ENCODE results near the gene S100Z.

DNA sequence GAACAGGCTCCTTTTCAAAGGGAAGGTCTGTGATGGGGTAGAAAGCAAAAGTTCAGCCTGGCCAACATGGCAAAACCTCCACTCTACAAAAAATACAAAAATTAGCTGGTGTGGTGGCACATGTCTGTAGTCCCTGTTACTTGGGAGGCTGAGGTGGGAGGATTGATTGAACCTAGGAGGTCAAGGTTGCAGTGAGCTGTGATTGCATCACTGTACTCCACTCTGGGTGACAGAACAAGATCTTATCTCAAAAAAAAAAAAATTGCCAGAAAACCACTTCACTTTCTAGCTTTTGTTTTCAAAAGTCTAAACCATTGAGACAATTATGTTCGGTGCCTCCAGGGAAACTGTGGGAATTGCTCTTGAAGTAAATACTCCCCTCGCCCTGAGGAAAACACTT is 43.5 kb downstream of the S100Z start:
- TF ChIP-seq CTCF (tag by site-specific recombination; IDR thresholded peaks at IDR 0.05): no peak
- no peak for TF ChIP-seq ZNF133 (tag by site-specific recombination; IDR thresholded peaks at IDR 0.05)
- no peak for TF ChIP-seq ZNF433 (tag by site-specific recombination; IDR thresholded peaks at IDR 0.05; ENCODE audit: low read depth)
- TF ChIP-seq MYNN (tag by site-specific recombination; IDR thresholded peaks at IDR 0.05; ENCODE audit: borderline replicate concordance): no peak
- no peak for TF ChIP-seq ZBTB11 (tag by site-specific recombination; conservative IDR thresholded peaks at IDR 0.05; ENCODE audit: low read depth)
- TF ChIP-seq ZNF544 (tag by site-specific recombination; IDR thresholded peaks at IDR 0.05): no peak
- TF ChIP-seq ZNF10 (tag by site-specific recombination; IDR thresholded peaks at IDR 0.05): no peak
- no peak for TF ChIP-seq YY1 (tag by site-specific recombination; IDR thresholded peaks at IDR 0.05)
- TF ChIP-seq ZNF785 (tag by site-specific recombination; IDR thresholded peaks at IDR 0.05): no peak
- no peak for TF ChIP-seq GLI2 (tag by site-specific recombination; IDR thresholded peaks at IDR 0.05; ENCODE audit: borderline replicate concordance, low read depth)
- TF ChIP-seq REST (tag by site-specific recombination; IDR thresholded peaks at IDR 0.05): no peak
- TF ChIP-seq, protein P1, sequence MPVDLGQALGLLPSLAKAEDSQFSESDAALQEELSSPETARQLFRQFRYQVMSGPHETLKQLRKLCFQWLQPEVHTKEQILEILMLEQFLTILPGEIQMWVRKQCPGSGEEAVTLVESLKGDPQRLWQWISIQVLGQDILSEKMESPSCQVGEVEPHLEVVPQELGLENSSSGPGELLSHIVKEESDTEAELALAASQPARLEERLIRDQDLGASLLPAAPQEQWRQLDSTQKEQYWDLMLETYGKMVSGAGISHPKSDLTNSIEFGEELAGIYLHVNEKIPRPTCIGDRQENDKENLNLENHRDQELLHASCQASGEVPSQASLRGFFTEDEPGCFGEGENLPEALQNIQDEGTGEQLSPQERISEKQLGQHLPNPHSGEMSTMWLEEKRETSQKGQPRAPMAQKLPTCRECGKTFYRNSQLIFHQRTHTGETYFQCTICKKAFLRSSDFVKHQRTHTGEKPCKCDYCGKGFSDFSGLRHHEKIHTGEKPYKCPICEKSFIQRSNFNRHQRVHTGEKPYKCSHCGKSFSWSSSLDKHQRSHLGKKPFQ (tag by site-specific recombination; IDR thresholded peaks at IDR 0.05): no peak
